ENCODE results near the gene PID1. TPM values are rescaled to one million over a fixed set of nuclear protein-coding genes. Genes with fewer than 3 reads are reported as not detected.
"Not testable (repeated sequence)": the region's sequence is repeated elsewhere in the genome, so short reads cannot be mapped to it uniquely, and the experiment has no call there.

Gene PID1
- total RNA-seq, 1 experiment from 2014 or later = 0.15 TPM

DNA sequence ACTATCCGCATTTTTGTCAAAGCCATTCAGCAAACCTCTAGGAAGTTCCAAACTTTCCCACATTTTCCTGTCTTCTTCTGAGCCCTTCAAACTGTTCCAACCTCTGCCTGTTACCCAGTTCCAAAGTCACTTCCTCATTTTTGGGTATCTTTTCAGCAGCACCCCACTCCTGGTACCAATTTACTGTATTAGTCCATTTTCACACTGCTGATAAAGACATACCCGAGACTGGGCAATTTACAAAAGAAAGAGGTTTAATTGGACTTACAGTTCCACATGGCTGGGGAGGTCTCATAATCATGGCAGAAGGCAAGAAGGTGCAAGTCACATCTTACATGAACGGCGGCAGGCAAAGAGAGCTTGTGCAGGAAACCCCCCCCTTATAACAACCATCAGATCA, 84.0 kb downstream of the PID1 start:
- ATAC-seq; RAD21 ChIA-PET (ENCODE audit: low non-redundant PET in 1 of 2, low total read pairs in 2 of 2, uncharacterized antibody in 2 of 2, unreplicated experiment in 2 of 2); H3K36me3 ChIP-seq (ENCODE audit: control insufficient read depth in 1 of 2, insufficient read depth in 2 of 2, low read length in 2 of 2); H3K79me2 ChIP-seq (ENCODE audit: insufficient read depth, low read length); intact Hi-C loops (cut with micrococcal nuclease); H3K9me2 ChIP-seq (ENCODE audit: insufficient read depth); H3K4me3 ChIP-seq (replicated peaks in 1 of 2; ENCODE audit: low read depth in 1 of 2, low read length in 2 of 2); H4K20me1 ChIP-seq (ENCODE audit: insufficient read depth); H3K27ac ChIP-seq (ENCODE audit: low read depth, low read length); DNase-seq (ENCODE audit: low read depth, low spot score); CTCF ChIA-PET; BruUV-seq (replicated peaks); H3K9ac ChIP-seq (ENCODE audit: low read length); H3K4me1 ChIP-seq (ENCODE audit: control insufficient read depth in 1 of 2, insufficient read depth in 2 of 2, low read length in 2 of 2); H3K9me3 ChIP-seq (ENCODE audit: control insufficient read depth in 1 of 2, insufficient read depth in 1 of 2, low read depth in 1 of 2, low read length in 2 of 2); H3K4me2 ChIP-seq (ENCODE audit: low read length); POLR2A ChIA-PET; H2AFZ ChIP-seq (ENCODE audit: low read depth, low read length, poor library complexity, severe bottlenecking); H3K27me3 ChIP-seq (ENCODE audit: insufficient read depth, low read length): not testable (repeated sequence)

DNA sequence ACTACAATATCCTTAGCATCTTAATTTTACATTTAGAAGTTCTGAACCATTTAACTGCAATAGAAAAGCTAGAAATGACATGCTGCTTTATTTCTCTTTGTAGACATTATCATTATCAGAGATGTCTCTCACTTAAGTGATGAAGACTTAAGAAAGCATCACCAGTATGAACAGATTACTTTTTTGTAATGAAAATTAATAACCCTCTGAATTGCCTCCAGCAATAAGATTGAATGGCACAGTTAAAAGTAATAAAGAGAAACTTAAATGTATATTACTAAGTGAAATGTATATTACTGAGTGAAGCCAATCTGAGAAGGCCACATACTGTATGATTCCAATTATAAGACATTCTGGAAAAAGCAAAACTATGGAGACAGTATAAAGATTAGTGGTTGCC, 89.4 kb downstream of the PID1 start:
- Histone ChIP-seq H3K9me3 (ENCODE audit: control insufficient read depth in 1 of 2, insufficient read depth in 1 of 2, low read depth in 1 of 2, low read length in 2 of 2) (no peaks in the 10 kb centered on the region), H3K27me3 (ENCODE audit: insufficient read depth, low read length) (no peaks in the 10 kb centered on the region), H3K4me2 (ENCODE audit: low read length) (no peak overlapping the region), H3K27ac (ENCODE audit: low read depth, low read length) (no peak overlapping the region), H3K79me2 (ENCODE audit: insufficient read depth, low read length) (no peaks in the 10 kb centered on the region), H3K9me2 (ENCODE audit: insufficient read depth) (no peaks in the 10 kb centered on the region), H4K20me1 (ENCODE audit: insufficient read depth) (no peaks in the 10 kb centered on the region), H2AFZ (ENCODE audit: low read depth, low read length, poor library complexity, severe bottlenecking) (no peak overlapping the region), H3K4me3 (replicated peaks in 1 of 2; ENCODE audit: low read depth in 1 of 2, low read length in 2 of 2) (no peak overlapping the region), H3K36me3 (ENCODE audit: control insufficient read depth in 1 of 2, insufficient read depth in 2 of 2, low read length in 2 of 2) (no peaks in the 10 kb centered on the region), H3K9ac (ENCODE audit: low read length) (no peak overlapping the region), H3K4me1 (ENCODE audit: control insufficient read depth in 1 of 2, insufficient read depth in 2 of 2, low read length in 2 of 2) (no peaks in the 10 kb centered on the region)
- intact Hi-C loops (cut with micrococcal nuclease) = no loop called here
- BruUV-seq (replicated peaks) = no TSS peak
- DNase-seq (ENCODE audit: low read depth, low spot score) (no peak), ATAC-seq (no peak)
- ChIA-PET POLR2A (no interaction called here), CTCF (no interaction called here), RAD21 (ENCODE audit: low non-redundant PET in 1 of 2, low total read pairs in 2 of 2, uncharacterized antibody in 2 of 2, unreplicated experiment in 2 of 2) (no interaction called here)
- TF ChIP-seq YY1 (IDR thresholded peaks at IDR 0.05; ENCODE audit: extremely low read depth, insufficient replicate concordance, low read depth, low read length) (no peak), SIN3A (IDR thresholded peaks at IDR 0.05; ENCODE audit: low read depth) (no peak), CEBPB (IDR thresholded peaks at IDR 0.05; ENCODE audit: low read depth) (no peak), REST (IDR thresholded peaks at IDR 0.05; ENCODE audit: low read depth) (no peak), EZH2phosphoT487 (IDR thresholded peaks at IDR 0.05; ENCODE audit: borderline replicate concordance) (no peak), ZNF274 (IDR thresholded peaks at IDR 0.05; ENCODE audit: low read depth, low read length) (no peak), CBX3 (IDR thresholded peaks at IDR 0.05; ENCODE audit: low read depth) (no peak), ZBTB33 (IDR thresholded peaks at IDR 0.05; ENCODE audit: extremely low read depth, insufficient replicate concordance, low read length) (no peak), ZFX (IDR thresholded peaks at IDR 0.05) (no peak)
- TF ChIP-seq, protein P1, sequence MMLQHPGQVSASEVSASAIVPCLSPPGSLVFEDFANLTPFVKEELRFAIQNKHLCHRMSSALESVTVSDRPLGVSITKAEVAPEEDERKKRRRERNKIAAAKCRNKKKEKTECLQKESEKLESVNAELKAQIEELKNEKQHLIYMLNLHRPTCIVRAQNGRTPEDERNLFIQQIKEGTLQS (IDR thresholded peaks at IDR 0.05) = no peak

Measured in HCT116 (cell line).